NOMO-1 treated with dmso at 0.1 percent for 144 hours (cell line): ENCODE data around the gene USP9Y.

Experiments used
- DNase-seq: peaks from one replicate; lab custom pipeline; 2025; ENCODE audit not compliant: unreplicated experiment; lab: John Stamatoyannopoulos, UW

Gene USP9Y

DNA sequence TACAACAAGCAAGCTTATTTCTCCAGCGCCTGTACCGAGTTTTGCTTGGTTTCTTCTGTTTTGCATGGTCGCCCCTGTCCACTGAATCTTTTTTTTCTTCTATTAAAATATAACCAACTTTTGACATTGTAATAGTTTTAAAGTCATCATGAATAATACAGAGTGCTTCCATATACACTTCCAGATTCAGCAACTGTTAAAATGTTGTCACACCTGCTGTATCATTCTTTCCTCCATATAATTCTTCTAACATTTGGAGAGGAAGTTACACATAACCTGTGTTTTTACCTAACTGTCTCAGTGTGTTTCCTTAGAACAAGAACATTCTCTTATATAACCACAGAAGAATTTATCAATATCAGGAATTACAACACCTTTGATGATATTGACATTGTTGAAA lies 83.5 kb downstream of the USP9Y start:
- DNase-seq, result no peak

DNA sequence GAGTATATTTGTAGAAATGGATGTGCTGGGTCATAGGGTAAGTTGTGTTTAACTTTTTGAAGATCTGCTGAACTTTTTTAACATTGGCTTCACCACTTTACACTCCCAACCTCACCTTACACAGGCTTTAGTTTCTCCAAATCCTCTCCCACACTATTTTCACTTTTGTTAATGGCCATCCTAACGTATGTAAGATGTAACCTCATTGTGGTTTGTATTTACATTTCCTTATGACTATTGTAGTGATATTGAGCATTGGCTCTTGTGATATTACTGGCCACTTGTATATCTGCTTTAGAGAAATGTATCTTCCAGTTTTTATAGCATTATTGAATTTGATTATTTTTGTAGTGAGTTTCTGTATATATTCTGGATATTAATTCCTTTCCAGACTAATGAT lies 93.0 kb downstream of the USP9Y start:
- no peak for DNase-seq

DNA sequence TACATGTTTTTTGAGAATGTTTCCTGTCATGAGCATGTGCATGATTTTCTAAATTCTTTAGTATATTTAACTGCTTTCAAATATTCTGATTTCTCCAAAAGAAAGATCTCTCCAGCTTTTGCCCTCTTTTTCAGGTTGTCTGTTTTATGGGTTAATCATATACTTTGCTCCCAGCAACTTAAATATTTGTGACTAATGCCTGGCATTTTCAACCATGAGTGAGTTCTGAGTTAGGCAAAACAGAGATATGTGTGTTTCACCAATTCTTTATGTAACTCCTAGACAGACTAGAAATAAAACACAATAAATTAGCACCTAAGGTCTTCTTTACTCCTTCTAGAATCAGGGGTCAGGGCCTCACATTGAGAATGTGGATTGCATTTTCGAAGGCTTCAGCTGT lies 107.0 kb downstream of the USP9Y start:
- DNase-seq, result no peak

DNA sequence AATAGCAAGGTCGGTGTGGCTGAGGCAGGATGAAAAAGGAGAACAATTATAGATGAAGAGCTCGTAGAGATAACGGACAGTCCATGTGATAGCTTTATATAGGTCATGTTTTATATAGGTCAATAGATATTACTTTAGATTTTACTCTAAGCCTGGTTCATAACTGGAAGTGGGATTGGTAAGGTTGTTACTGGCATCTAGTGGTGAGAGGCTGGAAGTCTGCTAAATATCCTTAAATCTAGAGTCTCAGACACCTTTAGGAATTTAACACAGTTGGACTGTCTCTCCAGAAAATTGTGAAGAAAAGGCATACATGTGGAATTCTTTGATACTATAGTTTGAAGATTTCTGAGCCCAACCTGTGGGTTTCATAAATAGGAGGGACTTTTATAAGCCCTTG lies 108.0 kb downstream of the USP9Y start:
- DNase-seq, result no peak

DNA sequence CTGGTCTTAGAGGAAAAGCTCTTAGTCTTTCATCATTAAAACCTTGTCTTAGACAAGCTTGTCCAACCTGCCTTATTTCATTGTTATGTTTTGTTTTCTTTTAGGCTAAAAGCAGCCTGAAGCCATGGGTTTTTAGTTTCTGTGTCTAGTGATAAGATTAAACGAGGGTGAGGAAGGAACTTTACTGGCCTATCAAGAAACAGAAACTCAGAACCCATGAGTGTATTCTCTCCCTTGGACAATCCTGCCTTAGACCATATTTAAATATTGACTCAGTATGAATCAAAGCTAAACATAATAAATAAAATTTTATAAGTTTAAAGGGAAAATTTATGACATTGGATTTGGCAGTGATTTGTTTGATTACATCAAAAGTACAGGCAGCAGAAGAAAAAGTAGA lies 122.4 kb downstream of the USP9Y start:
- no peak for DNase-seq

DNA sequence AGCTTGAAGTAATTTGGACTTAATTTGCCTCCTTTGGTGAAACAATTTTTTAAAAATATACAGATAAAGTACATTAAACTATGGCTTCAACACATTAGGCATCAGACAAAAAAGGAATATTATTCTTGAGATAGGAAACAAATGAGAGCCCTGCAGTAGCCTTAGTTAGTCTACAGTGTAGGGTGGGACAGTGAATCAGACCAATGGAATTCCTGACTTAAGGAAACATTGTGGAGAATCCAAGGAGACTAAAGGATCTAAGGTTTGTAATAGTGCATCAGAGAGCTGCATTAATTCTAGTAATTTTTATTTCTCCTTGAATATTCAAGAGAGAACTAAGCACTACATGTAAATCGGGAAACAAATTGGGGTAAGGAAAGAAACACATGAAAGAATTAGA lies 125.8 kb downstream of the USP9Y start:
- DNase-seq, result no peak

DNA sequence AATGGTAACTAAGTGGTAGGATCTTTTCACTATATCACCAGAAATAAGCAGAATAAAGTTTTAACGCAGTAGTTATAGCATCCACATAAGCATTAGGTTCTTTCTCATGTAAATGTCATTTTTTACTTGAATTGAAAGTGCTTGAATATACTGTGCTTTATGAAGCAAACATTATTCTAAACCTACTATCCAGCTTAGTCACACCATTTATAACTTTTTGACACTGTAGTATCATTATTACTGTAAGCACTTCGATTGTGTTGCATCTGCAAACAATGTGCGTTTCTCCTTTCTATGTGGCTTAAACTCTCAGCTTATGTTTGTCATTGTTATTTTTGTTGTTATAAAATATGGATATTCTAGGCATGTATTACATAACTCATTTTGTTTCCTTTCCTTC lies 132.3 kb downstream of the USP9Y start:
- DNase-seq, result no peak

DNA sequence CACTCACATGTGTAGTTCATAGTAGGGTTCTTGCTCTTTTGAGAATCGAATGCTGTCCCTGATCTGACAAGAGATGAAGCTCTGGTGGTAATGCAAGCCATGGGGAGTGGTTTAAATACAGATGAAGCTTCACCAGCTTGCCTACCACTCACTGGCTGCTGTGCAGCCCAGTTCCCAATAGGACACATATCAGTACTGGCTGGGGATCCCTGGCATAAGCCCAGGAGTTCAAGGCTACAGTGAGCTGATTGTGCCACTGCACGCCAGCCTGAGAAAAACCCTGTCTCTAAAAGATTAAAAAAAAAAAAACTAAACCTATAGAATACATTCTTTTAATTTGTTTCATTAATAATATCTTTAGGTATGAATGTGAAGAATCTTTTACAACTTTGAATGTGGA lies 136.5 kb downstream of the USP9Y start:
- DNase-seq, result no peak

DNA sequence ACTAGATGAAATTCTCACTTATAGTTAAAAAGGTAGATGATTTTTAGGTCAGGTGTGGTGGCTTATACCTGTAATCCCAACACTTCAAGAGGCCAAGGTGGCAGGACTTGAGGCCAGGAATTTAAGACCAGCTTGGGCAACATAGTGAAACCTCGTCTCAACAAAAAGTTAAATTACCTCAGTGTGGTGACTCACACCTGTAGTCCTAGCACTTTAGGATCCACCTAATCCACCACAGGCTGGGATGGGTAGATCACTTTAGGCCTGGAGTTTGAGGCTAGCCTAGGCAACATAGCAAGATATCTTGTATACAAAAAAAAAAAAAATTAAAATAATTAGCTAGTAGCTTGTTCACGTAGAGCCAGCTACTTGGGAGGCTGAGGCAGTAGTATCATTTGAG lies 140.3 kb downstream of the USP9Y start:
- DNase-seq, result no peak

DNA sequence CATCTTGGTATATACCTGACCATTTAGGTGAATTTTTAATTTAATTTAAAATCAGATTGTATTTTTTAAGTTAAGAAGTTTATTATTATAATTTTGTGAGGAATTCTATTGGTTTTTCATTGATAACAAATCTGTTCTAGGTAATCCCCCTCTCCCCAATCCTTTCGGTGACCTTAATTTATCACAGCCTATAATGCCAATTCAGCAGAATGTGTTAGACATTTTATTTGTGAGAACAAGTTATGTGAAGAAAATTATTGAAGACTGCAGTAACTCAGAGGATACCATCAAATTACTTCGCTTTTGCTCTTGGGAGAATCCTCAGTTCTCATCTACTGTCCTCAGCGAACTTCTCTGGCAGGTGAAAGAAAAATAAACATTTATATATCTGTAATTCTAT lies 145.8 kb downstream of the USP9Y start:
- DNase-seq, result no peak

DNA sequence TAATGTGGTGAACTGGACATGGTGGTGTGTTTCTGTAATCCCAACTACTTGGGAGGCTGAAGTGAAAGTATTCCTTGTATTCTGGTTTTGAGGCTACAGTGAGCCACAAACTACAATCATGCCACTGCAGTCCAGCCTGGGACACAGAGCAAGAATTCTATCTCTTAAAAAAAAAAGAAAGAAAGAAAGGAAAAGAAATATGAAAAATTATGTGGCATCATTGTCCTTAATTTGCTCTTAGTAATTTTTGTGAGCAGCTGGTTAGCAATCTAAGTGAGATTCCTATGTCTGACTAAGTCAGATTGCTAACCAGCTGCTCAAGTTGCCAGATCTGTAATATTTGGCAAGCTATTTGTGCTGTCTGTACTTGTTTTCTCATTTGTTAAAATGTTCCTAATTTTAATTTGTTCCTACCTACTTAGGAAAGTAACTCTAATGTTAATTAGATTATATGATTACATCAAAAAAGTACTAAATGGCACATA lies 154.8 kb downstream of the USP9Y start:
- DNase-seq, result no peak

DNA sequence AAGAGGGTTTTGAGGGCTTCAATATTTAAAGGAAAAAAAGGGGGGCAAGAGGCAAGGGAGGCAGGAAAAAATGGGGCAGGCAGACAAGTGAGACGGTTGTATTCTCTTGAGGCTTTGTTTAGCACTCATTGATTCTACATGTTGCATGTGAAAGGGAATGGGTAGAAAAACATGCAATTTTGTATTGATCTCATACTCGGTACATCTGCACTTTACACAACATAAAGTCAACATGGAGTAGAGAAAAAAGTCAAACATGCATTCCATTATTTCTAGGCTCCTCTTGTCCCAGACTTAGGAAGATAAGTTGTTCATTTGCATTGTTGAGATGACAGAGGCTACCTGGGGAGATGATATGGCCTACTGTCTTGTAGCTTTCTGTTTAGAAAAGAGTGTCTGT lies 166.9 kb downstream of the USP9Y start:
- no peak for DNase-seq

DNA sequence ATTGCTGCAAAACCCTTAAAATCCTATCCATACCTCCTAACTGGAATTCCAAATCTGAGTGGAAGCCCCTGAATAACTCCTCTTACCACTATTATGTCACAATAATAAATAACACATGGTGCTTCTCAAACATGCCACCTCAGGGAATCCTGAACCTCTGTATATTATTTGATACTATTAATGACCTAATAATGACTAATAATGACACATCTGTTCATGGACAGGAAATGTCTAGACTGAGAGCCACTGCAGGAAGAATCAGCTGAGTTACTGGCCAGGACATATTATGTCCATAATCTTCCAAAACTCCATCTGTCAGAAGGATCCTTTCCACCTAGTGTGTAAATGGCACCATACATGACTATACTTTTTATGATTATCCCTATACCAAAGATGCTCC lies 195.9 kb downstream of the USP9Y start:
- no peak for DNase-seq

DNA sequence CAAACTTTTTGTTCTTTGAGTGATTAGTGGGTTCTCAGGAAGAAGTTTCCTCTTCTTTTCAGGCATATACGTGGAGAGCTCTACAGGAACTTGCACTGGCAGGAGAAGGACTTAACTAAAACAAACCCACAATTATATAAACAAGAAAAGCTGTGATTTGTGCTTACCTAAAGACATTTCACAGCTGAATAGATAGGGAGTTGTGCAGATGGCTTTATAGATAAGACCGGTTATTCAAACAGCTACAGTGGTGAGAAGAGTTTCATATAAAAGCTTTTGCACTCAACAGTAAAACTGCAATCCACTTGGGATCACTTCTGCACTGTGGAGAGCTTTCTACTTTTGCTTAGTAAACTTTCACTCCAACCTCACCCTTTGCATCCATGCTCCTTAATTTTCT lies 197.6 kb downstream of the USP9Y start:
- DNase-seq, result no peak

DNA sequence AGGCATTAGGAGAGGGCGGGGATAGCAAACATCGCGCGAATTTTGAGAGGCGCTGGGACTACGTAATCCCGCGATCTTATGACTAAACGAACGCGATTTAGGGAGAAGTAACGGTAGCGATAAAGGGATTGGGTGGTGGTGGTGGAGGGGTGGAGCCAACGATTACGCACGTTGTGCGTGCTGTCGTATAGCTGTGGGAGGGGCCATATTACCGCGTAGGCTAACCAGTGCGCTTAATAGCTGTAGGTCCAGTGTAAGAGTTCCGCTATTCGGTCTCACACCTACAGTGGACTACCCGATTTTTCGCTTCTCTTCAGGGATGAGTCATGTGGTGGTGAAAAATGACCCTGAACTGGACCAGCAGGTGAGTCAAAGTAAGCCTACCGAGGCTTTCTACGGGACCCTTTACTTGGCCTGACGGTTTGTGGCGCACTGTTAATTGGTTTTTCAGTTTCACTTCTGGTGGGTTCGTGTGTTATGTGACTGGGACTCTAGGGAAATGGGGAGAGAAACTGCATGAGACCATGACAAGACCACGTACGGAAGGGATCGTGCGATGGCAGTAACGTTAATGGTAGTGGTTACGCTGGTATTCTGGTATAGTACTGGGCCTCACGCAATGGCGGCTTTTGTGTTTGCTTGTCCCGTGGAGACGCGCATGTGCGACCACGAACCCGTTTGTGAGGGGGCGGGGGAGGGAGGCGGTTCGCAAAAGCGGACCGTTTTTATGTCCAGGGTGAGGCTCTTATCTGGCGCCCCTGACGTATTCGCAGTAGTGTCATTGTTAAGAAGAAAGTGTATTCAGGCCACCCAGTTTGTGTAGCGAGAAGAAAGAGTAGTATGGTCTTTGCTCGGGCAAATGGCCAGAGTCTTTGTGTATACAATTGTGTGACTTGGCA lies 203.8 kb downstream of the USP9Y start, which contains the start of gene DDX3Y:
Gene DDX3Y, plus strand, starts transcription at position 251 of the 899 bp plus-strand sequence. Its CDS starts 69 bp downstream, at position 320.
- no peak for DNase-seq

DNA sequence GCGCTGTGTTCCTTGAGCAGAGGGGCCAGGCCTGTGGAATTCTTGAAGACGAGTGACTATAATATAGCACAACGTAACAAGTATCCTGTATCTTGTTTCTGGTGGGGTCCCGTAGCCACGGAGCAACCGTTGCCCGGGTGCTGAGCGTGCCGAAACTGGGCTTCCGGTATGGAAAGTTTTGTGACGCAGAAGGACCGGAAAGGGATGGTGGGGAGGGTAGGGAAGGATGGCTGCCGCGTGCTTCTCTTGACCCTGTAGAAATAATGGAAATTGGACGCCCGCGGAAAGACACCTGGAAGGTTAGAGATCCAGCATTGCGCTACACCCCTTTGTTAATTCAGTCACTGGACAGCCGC lies 204.5 kb downstream of the USP9Y start:
- DNase-seq, result no peak

DNA sequence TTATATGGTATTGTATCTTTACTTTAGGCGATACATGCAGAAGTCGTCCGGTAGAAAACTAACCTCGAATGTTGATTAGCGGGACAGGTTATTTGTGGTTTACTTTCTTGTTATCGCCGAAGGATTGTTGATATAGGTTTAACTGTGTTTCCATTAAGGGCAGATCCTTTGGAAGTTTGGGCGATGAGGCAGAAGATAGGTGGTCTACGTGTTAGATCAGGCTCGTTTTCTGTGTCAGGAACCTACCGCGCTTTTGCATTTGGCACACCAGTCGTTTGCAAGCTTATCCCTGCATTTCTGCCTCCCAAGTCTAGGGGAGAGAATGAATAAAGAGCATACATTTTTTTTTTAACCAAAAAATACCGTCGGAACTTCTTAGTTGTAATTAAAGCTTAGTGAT lies 204.9 kb downstream of the USP9Y start:
- no peak for DNase-seq
